Measurements from ENCODE around the gene ZDHHC20.
"Not testable (repeated sequence)": the region's sequence is repeated elsewhere in the genome, so short reads cannot be mapped to it uniquely, and the experiment has no call there.

Gene ZDHHC20

GRCh38 chr13:21435231-21435630, 23.9 kb downstream of the ZDHHC20 start:
- no peak for DNase-seq

GRCh38 chr13:21434588-21434987, 24.5 kb downstream of the ZDHHC20 start:
- no peak for DNase-seq

- no peak for DNase-seq
These were observed 29.9 kb downstream of the ZDHHC20 start for GRCh38 chr13:21429211-21429610.

GRCh38 chr13:21427741-21428140, 31.4 kb downstream of the ZDHHC20 start:
- DNase-seq: no peak

GRCh38 chr13:21426238-21426637, 32.9 kb downstream of the ZDHHC20 start:
- no peak for DNase-seq

- DNase-seq: no peak
These were observed 38.4 kb downstream of the ZDHHC20 start for GRCh38 chr13:21420706-21421105.

GRCh38 chr13:21413013-21413412, 46.1 kb downstream of the ZDHHC20 start:
- no peak for DNase-seq

GRCh38 chr13:21410453-21410852, 48.6 kb downstream of the ZDHHC20 start:
- not testable (repeated sequence) for DNase-seq

GRCh38 chr13:21405309-21405708, 53.8 kb downstream of the ZDHHC20 start:
- no peak for DNase-seq

GRCh38 chr13:21402586-21403307, 56.4 kb downstream of the ZDHHC20 start:
- no peak for DNase-seq

- DNase-seq: no peak
These were observed 59.4 kb downstream of the ZDHHC20 start for GRCh38 chr13:21399741-21400140.

- no peak for DNase-seq
These were observed 63.1 kb downstream of the ZDHHC20 start for GRCh38 chr13:21395953-21396352.

GRCh38 chr13:21389124-21389523, 70.0 kb downstream of the ZDHHC20 start:
- no peak for DNase-seq

GRCh38 chr13:21385710-21386109, 73.4 kb downstream of the ZDHHC20 start:
- DNase-seq: no peak

- DNase-seq: no peak
These were observed 76.0 kb downstream of the ZDHHC20 start for GRCh38 chr13:21383090-21383489.

- DNase-seq: not testable (repeated sequence)
These were observed 81.8 kb downstream of the ZDHHC20 start for GRCh38 chr13:21376998-21377985.

- DNase-seq: no peak
These were observed 86.6 kb downstream of the ZDHHC20 start for GRCh38 chr13:21372530-21372929.

- no peak for DNase-seq
These were observed 88.1 kb downstream of the ZDHHC20 start for GRCh38 chr13:21371011-21371410.

- DNase-seq: no peak
These were observed 93.5 kb downstream of the ZDHHC20 start for GRCh38 chr13:21365574-21365973.

GRCh38 chr13:21364916-21365315, 94.2 kb downstream of the ZDHHC20 start:
- no peak for DNase-seq

GRCh38 chr13:21364357-21364756, 94.7 kb downstream of the ZDHHC20 start:
- DNase-seq: no peak

- DNase-seq: no peak
These were observed 96.4 kb downstream of the ZDHHC20 start for GRCh38 chr13:21362741-21363140.

GRCh38 chr13:21361706-21362105, 97.4 kb downstream of the ZDHHC20 start:
- no peak for DNase-seq

GRCh38 chr13:21361123-21361522, 98.0 kb downstream of the ZDHHC20 start:
- DNase-seq: no peak

All from stimulated activated naive CD4-positive, alpha-beta T cell treated with Interleukin-2 at 50 U/mL for 16 hours (primary cell).